Measurements from ENCODE around the gene ZBTB18. TPM values are rescaled to one million over a fixed set of nuclear protein-coding genes. Genes with fewer than 3 reads are reported as not detected.

Gene ZBTB18
- total RNA-seq, 1 donor from 2014 or later = 213 TPM

DNA sequence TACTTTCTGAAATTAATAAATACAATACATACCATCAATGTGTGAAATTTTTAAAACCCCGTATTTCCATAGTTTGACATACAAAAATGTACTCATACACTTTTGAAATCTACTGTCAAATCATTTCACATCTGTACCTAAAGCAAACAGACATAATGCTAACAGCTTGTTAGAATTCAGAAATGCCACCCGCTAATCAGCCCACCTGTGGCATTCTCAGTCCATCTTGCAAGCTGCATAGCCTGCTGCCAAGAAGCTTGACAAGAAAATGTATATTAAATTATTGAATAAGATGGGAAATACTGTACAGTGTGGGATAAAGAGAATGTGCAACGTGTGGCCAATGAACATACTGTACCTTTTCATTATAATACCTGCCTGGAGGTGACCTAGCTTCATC is 55.1 kb downstream of the ZBTB18 start:
- TF ChIP-seq, protein P1, sequence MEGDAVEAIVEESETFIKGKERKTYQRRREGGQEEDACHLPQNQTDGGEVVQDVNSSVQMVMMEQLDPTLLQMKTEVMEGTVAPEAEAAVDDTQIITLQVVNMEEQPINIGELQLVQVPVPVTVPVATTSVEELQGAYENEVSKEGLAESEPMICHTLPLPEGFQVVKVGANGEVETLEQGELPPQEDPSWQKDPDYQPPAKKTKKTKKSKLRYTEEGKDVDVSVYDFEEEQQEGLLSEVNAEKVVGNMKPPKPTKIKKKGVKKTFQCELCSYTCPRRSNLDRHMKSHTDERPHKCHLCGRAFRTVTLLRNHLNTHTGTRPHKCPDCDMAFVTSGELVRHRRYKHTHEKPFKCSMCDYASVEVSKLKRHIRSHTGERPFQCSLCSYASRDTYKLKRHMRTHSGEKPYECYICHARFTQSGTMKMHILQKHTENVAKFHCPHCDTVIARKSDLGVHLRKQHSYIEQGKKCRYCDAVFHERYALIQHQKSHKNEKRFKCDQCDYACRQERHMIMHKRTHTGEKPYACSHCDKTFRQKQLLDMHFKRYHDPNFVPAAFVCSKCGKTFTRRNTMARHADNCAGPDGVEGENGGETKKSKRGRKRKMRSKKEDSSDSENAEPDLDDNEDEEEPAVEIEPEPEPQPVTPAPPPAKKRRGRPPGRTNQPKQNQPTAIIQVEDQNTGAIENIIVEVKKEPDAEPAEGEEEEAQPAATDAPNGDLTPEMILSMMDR (IDR thresholded peaks at IDR 0.05; ENCODE audit: partially characterized antibody, unreplicated experiment) = no peak
- peaks cover 9% of the 10 kb centered on the region for H3K9me3 Mint-ChIP-seq (ENCODE audit: unreplicated experiment)
- no peak overlapping the region for H3K27ac Mint-ChIP-seq (ENCODE audit: unreplicated experiment)
- H3K4me1 Mint-ChIP-seq (ENCODE audit: low read depth, unreplicated experiment) = peaks cover 68% of the 10 kb centered on the region
- DNase-seq = no peak
- peaks cover 9% of the 10 kb centered on the region for H3K27me3 Mint-ChIP-seq (ENCODE audit: unreplicated experiment)
- H3K36me3 Mint-ChIP-seq (ENCODE audit: unreplicated experiment) = no peaks in the 10 kb centered on the region
- H3K4me3 Mint-ChIP-seq (ENCODE audit: unreplicated experiment) = no peak overlapping the region

Other genes with a start within 250 kb of the ZBTB18 start
- 169 TPM for gene AKT3, start 201.0 kb upstream of the ZBTB18 start, total RNA-seq (ENCODE audit: unreplicated experiment)

Data from glutamatergic neuron (in vitro differentiated cells).